Limb (tissue), 2 donors: ENCODE data around the gene ARHGAP15.

ENCODE experiments used
- DNase-seq, 2 donors: peaks; one replicate each; pipeline ENCODE4 v3.0.0-alpha.2; 2016; ENCODE audit errors: extremely low spot score in 2 of 2

The ARHGAP15 gene

GRCh38 chr2:143686585-143687164, 557.5 kb downstream of the ARHGAP15 start:
- no peak for DNase-seq

- no peak for DNase-seq
Measured at GRCh38 chr2:143688248-143688647, 559.0 kb downstream of the ARHGAP15 start.

- no peak for DNase-seq
Measured at GRCh38 chr2:143688815-143689214, 559.6 kb downstream of the ARHGAP15 start.

DNA sequence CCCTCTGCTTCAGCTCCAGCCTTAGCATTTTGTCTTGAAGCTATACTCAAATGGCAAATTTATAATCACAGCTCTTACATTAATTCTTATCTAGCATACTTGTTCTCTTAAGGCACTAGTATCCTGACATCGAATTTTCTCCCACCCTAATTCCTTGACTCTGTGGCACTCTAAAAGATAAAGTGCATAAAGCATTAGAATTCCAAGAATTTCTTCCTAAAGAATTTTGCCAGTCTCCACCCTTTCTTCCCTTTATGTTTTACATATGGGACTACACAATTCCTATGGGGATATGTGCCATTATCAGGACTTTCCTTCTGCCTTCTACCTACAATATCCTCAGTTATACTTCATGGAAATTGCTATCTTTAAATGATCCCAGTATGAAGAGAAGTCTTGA, 560.3 kb downstream of the ARHGAP15 start:
- DNase-seq: no peak

DNA sequence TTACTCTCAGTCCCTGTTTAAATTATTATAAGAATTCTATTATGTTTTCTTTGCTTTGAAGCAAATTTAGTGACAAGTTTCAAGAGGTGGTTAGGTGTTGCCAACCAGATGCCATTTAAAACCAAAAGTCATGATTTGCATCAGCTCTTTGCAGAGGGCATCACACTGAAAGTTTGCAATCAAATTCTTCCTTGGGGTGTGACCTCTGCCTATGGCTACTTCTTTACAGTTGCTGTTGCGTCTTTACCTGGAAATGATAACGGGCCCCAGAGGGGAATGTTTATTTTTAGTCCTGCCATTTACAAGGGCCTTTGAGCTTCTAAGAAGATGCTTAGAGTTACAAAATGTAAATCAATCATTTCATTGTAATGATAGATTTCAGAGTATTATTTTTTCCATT, 561.0 kb downstream of the ARHGAP15 start:
- DNase-seq: no peak

GRCh38 chr2:143691121-143691520, 561.9 kb downstream of the ARHGAP15 start:
- no peak for DNase-seq

DNA sequence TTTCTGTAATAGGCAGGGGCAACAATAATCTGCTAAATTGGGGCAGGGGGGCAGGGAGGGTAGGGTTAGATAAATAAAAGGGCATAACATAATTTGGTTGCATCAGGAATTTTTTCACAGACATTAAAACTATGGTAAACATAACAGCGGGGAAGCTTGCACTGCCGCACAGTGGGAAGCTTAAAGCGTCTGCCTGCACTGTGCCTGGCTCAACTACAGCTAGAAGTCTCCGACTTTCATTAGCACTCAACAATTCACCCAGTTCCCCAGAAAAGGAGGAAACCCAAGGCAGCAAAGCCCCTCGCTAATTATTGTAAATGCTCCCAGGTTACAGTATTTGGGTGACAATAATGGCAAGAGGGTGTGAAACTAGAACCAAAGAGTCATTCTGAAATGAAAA, 562.9 kb downstream of the ARHGAP15 start:
- DNase-seq: no peak

DNA sequence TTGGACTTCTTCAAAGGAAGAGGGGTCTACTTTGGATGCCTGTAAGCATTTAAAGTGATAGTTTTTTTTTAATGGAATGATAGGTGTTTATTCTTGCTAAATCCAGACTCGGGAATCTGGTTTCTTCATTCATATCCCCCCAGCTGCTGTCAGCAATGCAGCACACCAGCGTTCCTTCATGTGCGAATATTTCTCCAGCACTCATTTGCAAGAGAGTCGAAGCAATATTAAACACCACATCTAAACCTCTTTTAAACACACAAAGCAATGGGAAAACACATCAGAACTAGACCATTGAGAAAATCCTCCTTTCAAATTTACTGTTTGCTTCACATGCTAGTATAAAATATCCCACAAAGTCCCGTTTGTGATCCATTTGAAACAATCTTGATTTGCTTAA, 563.7 kb downstream of the ARHGAP15 start:
- no peak for DNase-seq

- DNase-seq: no peak
Measured at GRCh38 chr2:143694335-143694734, 565.1 kb downstream of the ARHGAP15 start.

DNA sequence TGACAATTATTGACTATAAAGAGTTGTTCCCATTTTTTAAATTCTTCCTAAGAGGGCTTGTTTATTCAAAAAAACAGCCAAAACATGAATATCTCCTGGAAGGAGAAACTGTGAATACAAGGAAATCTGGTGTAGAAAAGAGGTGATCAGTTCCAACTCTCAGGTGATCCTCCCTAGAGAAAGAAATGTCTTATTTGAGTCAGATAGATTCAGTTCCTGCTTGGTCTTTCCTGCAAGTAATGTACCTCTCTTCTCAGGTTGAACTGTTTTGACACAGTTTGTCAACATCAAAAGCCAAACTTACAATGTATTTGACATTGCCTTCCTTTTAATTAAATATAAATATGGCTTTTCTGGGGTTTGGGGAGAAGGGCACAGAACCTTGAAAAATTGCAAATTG, 567.4 kb downstream of the ARHGAP15 start:
- DNase-seq: no peak

- DNase-seq: no peak
Measured at GRCh38 chr2:143697744-143698143, 568.5 kb downstream of the ARHGAP15 start.

DNA sequence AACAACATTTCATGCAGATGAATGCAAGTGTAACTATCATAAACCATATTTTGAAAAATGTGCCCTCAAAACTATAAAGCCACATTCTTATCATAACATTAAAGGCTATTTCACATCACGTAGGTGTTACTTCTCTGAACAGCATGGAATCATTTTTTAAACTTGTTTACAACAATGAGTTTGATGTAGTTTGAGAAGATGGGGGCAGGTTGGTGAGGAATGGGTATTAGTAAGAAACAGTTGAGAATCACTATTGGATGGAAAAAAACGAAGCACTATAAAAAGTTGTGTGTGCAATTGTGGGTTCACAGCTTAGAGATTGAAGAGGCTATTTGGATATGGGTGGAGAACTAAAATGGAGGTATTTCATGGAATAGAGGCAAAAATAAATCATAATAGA, 569.1 kb downstream of the ARHGAP15 start:
- DNase-seq: no peak

DNA sequence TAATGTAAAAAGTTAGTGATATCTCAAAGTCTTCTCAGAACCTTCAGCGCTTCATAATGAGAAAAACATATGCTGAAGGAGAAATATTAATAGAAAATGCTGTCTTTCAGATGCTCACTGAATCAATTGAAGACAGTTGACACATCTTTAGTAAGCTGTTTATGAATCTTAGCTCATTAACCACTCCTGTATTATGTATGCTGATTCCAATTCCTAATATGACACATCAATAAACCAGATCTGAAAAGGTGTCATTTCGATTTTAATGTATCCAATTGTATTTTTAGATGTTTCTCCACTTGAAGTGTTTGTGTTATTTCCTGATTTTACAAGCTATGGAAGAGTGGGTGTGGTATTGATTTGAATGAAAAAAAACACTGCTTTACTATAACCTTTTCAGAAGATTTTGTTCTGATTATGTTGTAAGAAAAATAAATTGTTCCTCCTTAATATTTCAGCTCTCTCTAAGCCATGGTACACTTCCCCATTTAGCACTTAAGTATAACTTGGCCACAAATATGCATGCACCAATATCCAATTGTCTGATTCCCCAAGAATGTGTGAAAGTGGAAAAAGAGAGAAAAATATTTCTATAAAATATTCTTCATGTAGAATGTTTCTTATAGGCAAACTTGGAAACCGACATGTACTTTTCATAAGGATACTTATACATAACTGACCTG, 569.8 kb downstream of the ARHGAP15 start:
- DNase-seq: no peak

GRCh38 chr2:143700865-143701264, 571.6 kb downstream of the ARHGAP15 start:
- DNase-seq: no peak

DNA sequence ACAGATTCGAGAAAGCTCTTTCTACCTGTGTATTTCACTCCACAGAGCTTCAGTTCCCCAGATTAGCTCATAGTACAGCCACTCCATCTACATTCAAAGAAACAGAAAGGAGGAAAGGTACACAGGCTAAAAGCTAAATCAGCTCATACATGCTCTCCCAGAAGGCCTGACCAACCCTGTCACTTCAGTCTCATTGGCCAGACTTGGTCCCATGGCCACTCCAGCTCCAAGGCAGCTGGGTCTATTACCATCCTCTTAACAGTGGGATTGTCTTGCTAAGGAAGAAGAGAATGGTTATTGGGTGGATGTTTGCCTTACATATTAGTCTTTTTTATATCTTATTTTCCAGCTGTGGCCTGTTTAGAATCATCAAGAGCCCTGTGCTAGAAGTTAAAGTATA, 572.6 kb downstream of the ARHGAP15 start:
- DNase-seq: no peak

- DNase-seq: no peak
Measured at GRCh38 chr2:143702931-143703330, 573.7 kb downstream of the ARHGAP15 start.

DNA sequence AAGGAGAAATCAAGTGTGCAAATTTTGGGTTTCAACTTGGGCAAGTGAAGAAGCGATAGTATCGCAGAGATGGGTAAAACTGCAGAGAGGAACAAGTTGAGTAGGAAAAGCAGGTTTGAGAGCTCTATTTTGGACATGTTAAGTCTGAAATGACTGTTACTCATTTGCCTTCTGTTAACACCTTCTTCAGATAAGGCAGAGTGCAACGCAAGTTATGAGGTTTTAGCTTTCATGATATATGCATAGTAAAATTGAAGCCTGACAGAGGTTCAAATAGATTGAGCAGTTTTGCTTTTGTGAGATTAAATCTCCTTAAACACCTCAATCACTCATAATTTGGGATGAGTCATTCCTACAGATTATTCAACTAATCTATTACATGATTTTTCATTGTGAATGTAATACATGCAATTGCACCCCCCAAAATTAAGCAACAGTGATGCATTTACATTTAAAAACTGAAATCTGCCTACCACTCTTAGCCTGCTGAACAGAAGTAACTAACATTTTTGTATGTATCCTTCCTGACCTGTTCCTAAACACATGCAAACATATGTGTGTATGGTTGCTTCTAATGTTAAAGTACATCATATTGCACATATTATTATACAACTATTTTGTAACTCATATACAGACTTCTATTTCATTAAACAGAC, 575.4 kb downstream of the ARHGAP15 start:
- no peak for DNase-seq

DNA sequence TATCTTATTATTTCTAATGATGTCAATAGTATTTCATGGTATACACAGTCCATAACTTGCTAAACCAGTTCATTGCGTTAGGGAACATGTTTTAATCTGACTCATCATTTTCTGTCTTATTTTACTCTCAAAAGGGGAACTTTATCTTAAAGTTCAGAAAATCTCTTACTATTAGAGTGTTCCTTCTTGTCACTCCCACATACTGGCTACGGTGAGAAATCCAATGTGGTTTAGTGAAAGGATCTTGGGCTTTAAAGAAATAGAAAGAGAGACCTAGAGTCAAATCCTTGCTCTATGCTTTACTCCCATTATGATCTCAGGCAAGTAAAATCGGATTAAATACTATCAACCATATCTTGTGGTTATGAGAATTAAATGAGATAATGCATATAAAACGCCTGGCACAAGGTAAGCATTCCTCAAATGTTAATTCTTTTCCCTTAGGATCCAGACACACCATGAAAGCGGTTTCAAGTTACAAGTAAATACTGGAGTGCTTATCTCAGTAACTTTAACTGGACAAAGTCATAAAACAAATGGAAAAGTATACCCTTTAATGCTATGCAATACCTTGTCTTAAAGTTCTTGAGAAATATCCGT, 576.0 kb downstream of the ARHGAP15 start:
- no peak for DNase-seq

DNA sequence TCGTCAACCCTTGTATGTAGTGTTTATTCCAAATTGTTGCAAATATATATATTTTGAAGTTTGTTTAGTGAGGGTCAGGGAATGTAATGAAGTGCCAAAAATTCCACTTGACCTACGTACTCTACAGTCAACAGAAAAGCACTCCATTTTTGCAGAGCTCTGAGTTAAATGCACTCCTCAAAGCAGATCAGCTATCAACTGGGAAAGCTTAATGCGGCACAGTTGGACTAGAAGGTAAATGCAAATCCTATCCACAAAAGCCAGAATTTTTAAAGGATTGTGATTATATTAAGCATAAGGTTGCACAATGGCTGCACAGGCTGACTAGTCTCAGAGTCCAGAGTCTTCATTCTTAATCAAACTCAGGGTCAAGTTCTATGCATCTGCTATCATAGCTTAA, 577.1 kb downstream of the ARHGAP15 start:
- DNase-seq: no peak

DNA sequence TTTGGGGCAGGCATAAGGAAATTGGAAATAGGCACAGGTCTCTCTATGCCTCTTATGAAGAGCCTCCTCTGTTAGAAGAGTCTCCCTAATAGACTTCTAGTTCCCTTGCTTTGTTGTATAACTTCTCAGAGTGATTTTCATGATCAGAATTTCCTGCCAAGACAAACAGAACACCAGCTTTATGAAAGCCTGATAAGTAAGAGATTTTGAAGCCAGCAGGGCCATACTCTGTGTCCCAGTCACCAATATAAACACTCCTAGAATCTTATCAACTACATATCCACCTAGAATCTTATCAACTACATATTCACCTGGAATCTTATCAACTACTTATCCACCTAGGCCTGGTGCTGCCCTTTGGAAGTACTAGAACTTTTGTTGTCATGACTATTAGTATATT, 579.5 kb downstream of the ARHGAP15 start:
- DNase-seq: no peak

DNA sequence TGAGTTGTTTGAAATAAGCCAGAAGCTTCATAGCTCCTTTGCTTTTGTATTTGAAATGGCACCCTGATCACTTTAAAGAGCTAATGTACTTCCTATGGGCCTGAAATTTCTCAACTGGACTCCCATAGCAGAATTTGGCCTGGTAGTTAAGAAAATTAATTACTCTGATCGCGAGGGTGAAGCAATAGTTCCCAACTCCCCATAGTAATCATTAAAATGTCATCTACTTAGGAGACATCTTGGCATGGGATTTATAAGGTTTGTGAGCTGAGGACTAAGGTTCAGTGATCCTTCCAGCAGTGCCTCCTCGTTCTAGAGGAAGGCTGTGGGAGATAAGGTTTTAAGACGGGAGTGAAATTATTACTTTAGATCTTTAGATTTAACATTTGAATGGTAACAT, 581.0 kb downstream of the ARHGAP15 start:
- DNase-seq: no peak

DNA sequence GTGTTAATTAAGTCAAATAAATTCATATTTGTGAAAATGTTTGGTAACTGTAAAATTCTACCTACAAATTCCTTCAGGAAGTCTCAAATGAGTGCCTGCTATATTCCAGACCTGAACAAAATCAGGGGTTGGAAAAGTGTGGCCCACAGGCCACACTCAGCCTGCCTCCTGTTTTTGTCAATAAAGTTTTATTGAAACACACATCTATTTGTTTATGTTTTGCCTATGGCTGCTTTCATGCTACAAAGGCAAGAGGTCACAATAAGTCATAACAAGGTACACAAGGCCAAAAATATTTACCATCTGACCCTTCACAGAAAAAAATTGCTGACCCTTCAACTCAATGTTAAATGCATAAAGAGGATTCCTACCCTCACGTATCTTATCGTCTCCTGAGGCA, 581.7 kb downstream of the ARHGAP15 start:
- no peak for DNase-seq

DNA sequence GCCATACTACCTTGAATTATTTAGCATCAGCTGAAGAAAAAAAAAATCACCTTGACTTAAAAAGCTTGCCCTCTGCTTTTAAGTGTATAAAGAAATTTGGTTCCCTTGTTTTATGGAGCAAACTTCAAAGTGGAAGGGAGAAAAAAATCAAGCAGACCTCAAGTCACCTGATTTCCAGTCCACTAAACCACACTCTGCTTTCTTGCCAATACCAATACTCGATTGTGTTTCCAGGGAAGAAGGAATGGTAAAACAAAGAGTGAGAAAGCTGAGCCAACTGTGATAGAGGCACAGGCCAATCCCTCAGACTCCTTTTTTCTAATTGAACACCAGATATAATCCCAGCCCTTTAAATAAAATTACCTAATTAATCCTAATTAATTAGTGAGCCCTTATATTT, 587.3 kb downstream of the ARHGAP15 start:
- DNase-seq: no peak
